HepG2 (cell line): ENCODE results near the gene CHST11. TPM values are rescaled to one million over a fixed set of nuclear protein-coding genes. Genes with fewer than 3 reads are reported as not detected.

Source experiments
- ATAC-seq: fragments of 200-7000 bp; cut with Tn5 transposase; 3 replicates; pipeline ENCODE4 v1.9.1; 2020; ENCODE audit warnings: mild to moderate bottlenecking, moderate library complexity
- BruUV-seq: library from RNA; stranded (reverse); fragments of 400-500 nt; replicated peaks from 2 replicates; lab custom pipeline; 2021; lab: Mats Ljungman, UMichigan
- CTCF ChIA-PET: fragments of 300-600 bp; formaldehyde crosslinking; extraction: SDS; loops from one replicate; lab custom pipeline; 2021; ENCODE audit warnings: low total read pairs, inconsistent platforms, low intra/inter-chr PET ratio; lab: Yijun Ruan, JAX
- POLR2A ChIA-PET: fragments of 350-600 bp; sonication (Branson Sonifier 250); formaldehyde crosslinking; loops from one replicate; lab custom pipeline; 2020; ENCODE audit warnings: antibody characterized with exemption, inconsistent platforms; lab: Yijun Ruan, JAX
- DNase-seq: peaks from one replicate; pipeline ENCODE4 v3.0.0-alpha.2; 2015; ENCODE audit warnings: low spot score
- FAIRE-seq: peaks from 3 replicates; lab custom pipeline; 2011; peaks lifted over from hg19 to GRCh38; lab: Jason Lieb, UNC
- H2AFZ ChIP-seq: one replicate; pipeline ENCODE4 v1.6.1; 2011; ENCODE audit warnings: low read length, inconsistent platforms
- H3K27ac ChIP-seq: fragments of 300-600 bp; 3 replicates; pipeline ENCODE4 v1.8.0; 2011; ENCODE audit warnings: mixed run types, mild to moderate bottlenecking, mixed read lengths, low read length, inconsistent platforms; ENCODE audit not compliant: insufficient read depth; ENCODE audit errors: extremely low read length
- H3K27me3 ChIP-seq, 2 experiments: fragments of 200-600 bp in 1 of 2; 2 replicates in 1 of 2; 3 replicates in 1 of 2; pipeline versions ENCODE4 v1.6.0 to v1.8.0; 2011; ENCODE audit warnings: low read length in 2 of 2, mild to moderate bottlenecking in 2 of 2, moderate library complexity in 2 of 2, inconsistent platforms in 1 of 2; ENCODE audit not compliant: insufficient read depth in 2 of 2, control insufficient read depth in 1 of 2
- H3K36me3 ChIP-seq, 2 experiments: fragments of 200-600 bp in 1 of 2; replicated peaks in 1 of 2; 2 replicates in 1 of 2; 3 replicates in 1 of 2; pipeline versions ENCODE4 v1.5.1 to v1.8.0; 2011; ENCODE audit warnings: low read length in 2 of 2, inconsistent platforms in 1 of 2; ENCODE audit not compliant: insufficient read depth in 2 of 2, control insufficient read depth in 1 of 2
- H3K4me1 ChIP-seq: 2 replicates; pipeline ENCODE4 v1.5.1; 2012; ENCODE audit warnings: low read length, inconsistent platforms; ENCODE audit not compliant: insufficient read depth
- H3K4me2 ChIP-seq: 2 replicates; pipeline ENCODE4 v1.6.0; 2011; ENCODE audit warnings: low read depth, low read length, inconsistent platforms
- H3K4me3 ChIP-seq, 3 experiments: fragments of 200-600 bp in 1 of 3; sonication (generic), shearing (Covaris generic) in 1 of 3; replicated peaks in 1 of 3; 2 replicates each; pipeline ENCODE4 v1.5.1; 2011 to 2016; ENCODE audit warnings: low read length in 3 of 3, inconsistent platforms in 2 of 3, low read depth in 2 of 3, mild to moderate bottlenecking in 2 of 3, control low read depth in 1 of 3, mixed read lengths in 1 of 3; ENCODE audit not compliant: insufficient read depth in 1 of 3
- H3K79me2 ChIP-seq: one replicate; pipeline ENCODE4 v1.6.1; 2011; ENCODE audit warnings: low read length, inconsistent platforms; ENCODE audit not compliant: insufficient read depth
- H3K9ac ChIP-seq: 2 replicates; pipeline ENCODE4 v1.6.0; 2011; ENCODE audit warnings: mild to moderate bottlenecking, low read depth, low read length, inconsistent platforms; ENCODE audit not compliant: insufficient read depth
- H3K9me3 ChIP-seq: 2 replicates; pipeline ENCODE4 v1.5.1; 2012; ENCODE audit warnings: mild to moderate bottlenecking, low read length
- H4K20me1 ChIP-seq: 2 replicates; pipeline ENCODE4 v1.6.0; 2011; ENCODE audit warnings: inconsistent platforms, mild to moderate bottlenecking, low read length, moderate library complexity; ENCODE audit not compliant: insufficient read depth
- CBFB ChIP-seq: sonication (generic); formaldehyde crosslinking; IDR thresholded peaks from 2 replicates; pipeline ENCODE4 v1.4.0; 2020; ENCODE audit warnings: missing genetic modification reagents
- FOXM1 ChIP-seq: sonication (generic); formaldehyde crosslinking; IDR thresholded peaks from 2 replicates; pipeline ENCODE4 v1.5.0; 2020; ENCODE audit warnings: missing genetic modification reagents
- HES4 ChIP-seq: sonication (generic); formaldehyde crosslinking; IDR thresholded peaks from 2 replicates; pipeline ENCODE4 v1.9.0; 2021; ENCODE audit warnings: mild to moderate bottlenecking, missing genetic modification reagents, borderline replicate concordance
- KAT7 ChIP-seq: IDR thresholded peaks from 2 replicates; pipeline ENCODE4 v1.6.1; 2018; ENCODE audit warnings: borderline replicate concordance, missing compliant biosample characterization
- PPARG ChIP-seq: conservative IDR thresholded peaks from 2 replicates; pipeline ENCODE4 v1.6.1; 2016; ENCODE audit warnings: missing biosample characterization, missing genetic modification reagents
- SP4 ChIP-seq: sonication (generic); formaldehyde crosslinking; IDR thresholded peaks from 2 replicates; pipeline ENCODE4 v1.8.1; 2023; ENCODE audit warnings: mild to moderate bottlenecking, missing genetic modification reagents
- SRSF9 ChIP-seq: fragments of 200-400 bp; formaldehyde crosslinking; IDR thresholded peaks from 2 replicates; pipeline ENCODE4 v1.6.1; 2018; ENCODE audit warnings: borderline replicate concordance, mild to moderate bottlenecking, low read depth, low read length; ENCODE audit not compliant: insufficient read depth, poor library complexity, severe bottlenecking
- ZBTB21 ChIP-seq: sonication (generic); formaldehyde crosslinking; IDR thresholded peaks from 2 replicates; pipeline ENCODE4 v1.4.0; 2020; ENCODE audit warnings: missing genetic modification reagents
- ZMYM2 ChIP-seq: sonication (generic); formaldehyde crosslinking; IDR thresholded peaks from 2 replicates; pipeline ENCODE4 v1.8.0; 2022; ENCODE audit warnings: mild to moderate bottlenecking, missing genetic modification reagents
- ZZZ3 ChIP-seq: sonication (generic); formaldehyde crosslinking; IDR thresholded peaks from 2 replicates; pipeline ENCODE4 v1.4.0; 2020; ENCODE audit warnings: missing genetic modification reagents, mild to moderate bottlenecking, borderline replicate concordance
- WGBS: methylation state at CpG from one replicate; pipeline ENCODE4 v1.1.6; 2017; ENCODE audit warnings: low lambda C conversion rate; 5-methylcytosine and 5-hydroxymethylcytosine counted together
- in situ Hi-C: cut with HindIII; loops from 2 replicates; pipeline ENCODE4 v1.10.0; 2017; ENCODE audit warnings: low pct_unique_long_range_greater_than_20kb; ENCODE audit not compliant: extremely low pct_ligation_motif_present
- intact Hi-C: fragments of 100-400 bp; cut with micrococcal nuclease; formaldehyde crosslinking; loops from one replicate; pipeline ENCODE4 v1.10.0; 2022; ENCODE audit not compliant: unreplicated experiment
- polyA plus RNA-seq, 8 experiments: library from polyadenylated mRNA; depleted of rRNA in 3 of 8; stranded (reverse) in 7 of 8; unstranded in 1 of 8; fragments of >200 nt; fragmentation: Illumina TruSeq in 4 of 8; extraction: Trizol in 4 of 8; gene quantifications; 2 replicates each; pipeline versions ENCODE4 v1.2.1 to v1.2.3, GENCODE V29; 2011 to 2016; ENCODE audit warnings: low read depth in 4 of 8, missing spikeins in 1 of 8, mixed read lengths in 1 of 8; ENCODE audit not compliant: insufficient read depth in 1 of 8
- total RNA-seq, 5 experiments: library from RNA; depleted of rRNA; stranded (reverse); fragments of >200 nt; fragmentation: Illumina TruSeq; extraction: Trizol; gene quantifications; 2 replicates each; pipeline ENCODE4 v1.2.3, GENCODE V29; 2016; ENCODE audit warnings: low read depth in 1 of 5
- TF ChIP-seq, protein P1 (sequence below): sonication (generic); formaldehyde crosslinking; IDR thresholded peaks from 2 replicates; pipeline ENCODE4 v1.4.0; 2020; ENCODE audit warnings: missing genetic modification reagents, borderline replicate concordance
- TF ChIP-seq, protein P2 (sequence below): IDR thresholded peaks from 2 replicates; pipeline ENCODE4 v1.6.1; 2012; ENCODE audit warnings: low read depth, low read length, improper control_type of control experiment
- TF ChIP-seq, protein P3 (sequence below): sonication (generic); formaldehyde crosslinking; IDR thresholded peaks from 2 replicates; pipeline ENCODE4 v1.4.0; 2020; ENCODE audit warnings: mild to moderate bottlenecking, missing genetic modification reagents

CHST11 gene
- total and polyA plus RNA-seq, 2 of the 13 experiments (the other 11 are each of a cell fraction or from before 2014, with no cell fraction given) = 0.15 TPM; not detected in 1

DNA sequence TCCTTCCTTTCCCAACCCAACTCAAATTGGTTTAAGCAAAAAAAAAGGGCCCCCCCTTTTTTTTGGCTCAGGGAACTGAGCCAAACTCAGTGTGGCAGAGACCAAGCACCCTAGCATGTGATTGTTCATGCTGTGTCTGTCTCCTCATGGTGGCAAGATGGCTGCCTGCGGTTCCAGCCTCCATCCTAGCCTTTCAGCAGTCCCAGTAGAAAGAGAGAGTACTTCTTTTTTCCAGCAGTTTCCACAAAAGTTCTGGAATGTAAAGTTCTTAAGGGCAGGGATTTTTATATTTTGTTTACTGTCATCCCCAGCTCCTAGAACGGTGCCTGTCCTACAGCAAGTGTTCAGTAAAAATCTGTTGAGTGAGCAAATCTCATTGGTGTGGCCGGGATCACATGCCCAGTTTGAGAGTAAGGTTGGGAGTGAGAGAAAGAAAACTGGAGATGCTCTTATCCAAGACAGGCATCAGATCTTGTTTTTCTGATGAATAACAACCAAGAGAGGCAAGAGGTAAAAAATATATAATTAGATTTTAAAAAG, 22.4 kb downstream of the CHST11 start (continued):
- TF ChIP-seq, protein P1, sequence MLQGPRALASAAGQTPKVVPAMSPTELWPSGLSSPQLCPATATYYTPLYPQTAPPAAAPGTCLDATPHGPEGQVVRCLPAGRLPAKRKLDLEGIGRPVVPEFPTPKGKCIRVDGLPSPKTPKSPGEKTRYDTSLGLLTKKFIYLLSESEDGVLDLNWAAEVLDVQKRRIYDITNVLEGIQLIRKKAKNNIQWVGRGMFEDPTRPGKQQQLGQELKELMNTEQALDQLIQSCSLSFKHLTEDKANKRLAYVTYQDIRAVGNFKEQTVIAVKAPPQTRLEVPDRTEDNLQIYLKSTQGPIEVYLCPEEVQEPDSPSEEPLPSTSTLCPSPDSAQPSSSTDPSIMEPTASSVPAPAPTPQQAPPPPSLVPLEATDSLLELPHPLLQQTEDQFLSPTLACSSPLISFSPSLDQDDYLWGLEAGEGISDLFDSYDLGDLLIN = no peak

DNA sequence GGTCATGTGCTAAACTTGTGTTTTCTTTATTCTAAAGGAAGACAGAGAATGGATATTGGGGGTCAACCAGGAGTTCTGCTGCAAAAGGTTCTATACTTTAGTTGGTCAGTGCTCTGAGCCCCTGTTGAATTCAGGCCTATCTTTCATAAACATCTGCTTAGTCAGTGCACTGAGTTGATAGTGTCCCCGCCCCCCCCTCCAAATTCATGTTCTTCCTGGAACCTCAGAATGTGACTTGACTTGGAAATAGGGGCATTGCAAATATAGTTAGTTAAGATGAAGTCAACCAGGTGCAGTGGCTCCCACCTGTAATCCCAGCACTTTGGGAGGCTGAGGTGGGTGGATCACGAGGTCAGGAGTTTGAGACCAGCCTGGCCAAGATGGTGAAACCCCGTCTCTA, 23.3 kb downstream of the CHST11 start:
- ATAC-seq (no peak), DNase-seq (no peak), FAIRE-seq (no peak)
- Histone ChIP-seq H3K4me2 (no peak overlapping the region), H3K9me3 (no peaks in the 10 kb centered on the region), H3K27ac (no peak overlapping the region), H2AFZ (no peak overlapping the region), H3K9ac (no peak overlapping the region), H3K4me1 (no peaks in the 10 kb centered on the region), H3K27me3 (peaks cover 1 to 16% of the 10 kb centered on the region in 2 experiments; a peak in 3 of 5 replicates), H4K20me1 (no peaks in the 10 kb centered on the region), H3K4me3 (no peak overlapping the region), H3K36me3 (no peaks in the 10 kb centered on the region), H3K79me2 (no peaks in the 10 kb centered on the region)
- no TSS peak for BruUV-seq
- POLR2A ChIA-PET = no interaction called here
- in situ Hi-C loops (no loop called here), intact Hi-C loops (no loop called here)
- TF ChIP-seq ZBTB21 (CRISPR knock-in tag) = no peak
- TF ChIP-seq, protein P2, sequence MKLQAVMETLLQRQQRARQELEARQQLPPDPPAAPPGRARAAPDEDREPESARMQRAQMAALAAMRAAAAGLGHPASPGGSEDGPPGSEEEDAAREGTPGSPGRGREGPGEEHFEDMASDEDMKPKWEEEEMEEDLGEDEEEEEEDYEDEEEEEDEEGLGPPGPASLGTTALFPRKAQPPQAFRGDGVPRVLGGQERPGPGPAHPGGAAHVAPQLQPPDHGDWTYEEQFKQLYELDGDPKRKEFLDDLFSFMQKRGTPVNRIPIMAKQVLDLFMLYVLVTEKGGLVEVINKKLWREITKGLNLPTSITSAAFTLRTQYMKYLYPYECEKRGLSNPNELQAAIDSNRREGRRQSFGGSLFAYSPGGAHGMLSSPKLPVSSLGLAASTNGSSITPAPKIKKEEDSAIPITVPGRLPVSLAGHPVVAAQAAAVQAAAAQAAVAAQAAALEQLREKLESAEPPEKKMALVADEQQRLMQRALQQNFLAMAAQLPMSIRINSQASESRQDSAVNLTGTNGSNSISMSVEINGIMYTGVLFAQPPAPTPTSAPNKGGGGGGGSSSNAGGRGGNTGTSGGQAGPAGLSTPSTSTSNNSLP = no peak
- TF ChIP-seq PPARG = no peak
- TF ChIP-seq, protein P3, sequence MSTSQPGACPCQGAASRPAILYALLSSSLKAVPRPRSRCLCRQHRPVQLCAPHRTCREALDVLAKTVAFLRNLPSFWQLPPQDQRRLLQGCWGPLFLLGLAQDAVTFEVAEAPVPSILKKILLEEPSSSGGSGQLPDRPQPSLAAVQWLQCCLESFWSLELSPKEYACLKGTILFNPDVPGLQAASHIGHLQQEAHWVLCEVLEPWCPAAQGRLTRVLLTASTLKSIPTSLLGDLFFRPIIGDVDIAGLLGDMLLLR (CRISPR knock-in tag) = no peak
- no peak for TF ChIP-seq FOXM1 (CRISPR knock-in tag)
- no peak for TF ChIP-seq SRSF9
- no peak for TF ChIP-seq KAT7 (CRISPR knock-in tag)
- no peak for TF ChIP-seq SP4 (CRISPR knock-in tag)
- no peak for TF ChIP-seq ZMYM2 (CRISPR knock-in tag)
- no peak for TF ChIP-seq HES4
- TF ChIP-seq ZZZ3 (CRISPR knock-in tag) = no peak
- no peak for TF ChIP-seq CBFB (CRISPR knock-in tag)
- 0% methylated on average over 3 of the region's 3 CpGs for WGBS
- CTCF ChIA-PET = no interaction called here
